ENCODE measurements around the gene SPTAN1. TPM values are rescaled to one million over a fixed set of nuclear protein-coding genes. Genes with fewer than 3 reads are reported as not detected.
"Not testable (repeated sequence)": the region's sequence is repeated elsewhere in the genome, so short reads cannot be mapped to it uniquely, and the experiment has no call there.

Gene SPTAN1
- total RNA-seq, 1 donor from 2014 or later, result 237 TPM

- peaks cover 18% of the 10 kb centered on the region for H3K4me1 Mint-ChIP-seq
- peak overlapping the region; percentile 99 for H3K27ac Mint-ChIP-seq
- ChIA-PET CTCF (no interaction called here), POLR2A (interaction anchor here (0.6 to 2.1 kb wide), 8 partner anchors 12 to 105 kb away, joined by 3 to 12 read pairs (median 4); partner anchors contain the start of gene ZDHHC12)
- intact Hi-C loops (cut with micrococcal nuclease), result loop anchor here (2.0 to 5.0 kb wide), 2 partner anchors 67 to 225 kb away; partner anchors contain the start of genes KYAT1, LRRC8A and ZDHHC12
- no peak overlapping the region for H3K4me3 Mint-ChIP-seq
- no peaks in the 10 kb centered on the region for H3K9me3 Mint-ChIP-seq
- H3K27me3 Mint-ChIP-seq, result no peaks in the 10 kb centered on the region
- peaks cover 2% of the 10 kb centered on the region for H3K36me3 Mint-ChIP-seq (ENCODE audit: low read depth)
- no peak for TF ChIP-seq CTCF (IDR thresholded peaks at IDR 0.05)
- ATAC-seq (ENCODE audit: low read depth) (no peak), DNase-seq (no peak)
Measured at GRCh38 chr9:128657796-128658195, 105.4 kb downstream of the SPTAN1 start.

- H3K27ac Mint-ChIP-seq; H3K4me3 Mint-ChIP-seq; DNase-seq; H3K4me1 Mint-ChIP-seq; H3K36me3 Mint-ChIP-seq (ENCODE audit: low read depth); H3K27me3 Mint-ChIP-seq; ATAC-seq (ENCODE audit: low read depth); H3K9me3 Mint-ChIP-seq; intact Hi-C loops (cut with micrococcal nuclease); CTCF ChIA-PET: not testable (repeated sequence)
- POLR2A ChIA-PET, result interaction anchor here (0.6 kb wide), 1 partner anchor 246 kb away, joined by 3 read pairs; the partner anchor contains the start of gene CERCAM
Measured at GRCh38 chr9:128666481-128666941, 114.1 kb downstream of the SPTAN1 start.

DNA sequence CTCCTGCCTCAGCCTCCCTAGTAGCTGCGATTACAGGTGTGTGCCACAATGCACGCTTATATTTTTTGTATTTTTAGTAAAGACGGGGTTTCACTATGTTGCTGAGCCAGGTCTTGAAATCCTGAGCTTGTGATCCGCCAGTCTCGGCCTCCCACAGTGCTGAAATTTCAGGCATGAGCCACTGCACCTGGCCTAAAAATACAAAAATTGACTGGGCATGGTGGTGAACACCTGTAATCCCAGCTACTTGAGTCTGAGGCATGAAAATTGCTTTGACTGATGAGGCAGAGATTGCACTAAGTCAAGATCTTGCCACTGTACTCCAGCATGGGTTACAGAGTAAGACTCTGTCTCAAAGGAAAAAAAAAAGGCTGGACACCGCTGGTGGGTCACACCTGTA is 117.4 kb downstream of the SPTAN1 start:
- TF ChIP-seq CTCF (IDR thresholded peaks at IDR 0.05), result no peak
- ChIA-PET CTCF (interaction anchor here (0.7 kb wide), 1 partner anchor 504 kb away, joined by 6 read pairs; no protein-coding TSS in a partner anchor), POLR2A (interaction anchor here (0.7 to 0.8 kb wide), 2 partner anchors 13 kb away, joined by 6 read pairs; partner anchors contain the start of gene DYNC2I2)
- DNase-seq (no peak), ATAC-seq (ENCODE audit: low read depth) (no peak)
- intact Hi-C loops (cut with micrococcal nuclease), result no loop called here
- Mint-ChIP-seq H3K27me3 (no peaks in the 10 kb centered on the region), H3K4me1 (no peaks in the 10 kb centered on the region), H3K27ac (no peak overlapping the region), H3K4me3 (no peak overlapping the region), H3K9me3 (no peaks in the 10 kb centered on the region), H3K36me3 (ENCODE audit: low read depth) (peaks cover 2% of the 10 kb centered on the region)

- no peak overlapping the region for H3K4me3 Mint-ChIP-seq
- ChIA-PET POLR2A (interaction anchor here (1.3 kb wide), 1 partner anchor 12 kb away, joined by 3 read pairs; no protein-coding TSS in a partner anchor), CTCF (no interaction called here)
- no peak overlapping the region for H3K27ac Mint-ChIP-seq
- intact Hi-C loops (cut with micrococcal nuclease), result no loop called here
- no peak for TF ChIP-seq CTCF (IDR thresholded peaks at IDR 0.05)
- H3K4me1 Mint-ChIP-seq, result peaks cover 2% of the 10 kb centered on the region
- H3K27me3 Mint-ChIP-seq, result no peaks in the 10 kb centered on the region
- peaks cover 22% of the 10 kb centered on the region for H3K36me3 Mint-ChIP-seq (ENCODE audit: low read depth)
- no peak for ATAC-seq (ENCODE audit: low read depth)
- DNase-seq, result no peak
- no peaks in the 10 kb centered on the region for H3K9me3 Mint-ChIP-seq
Measured at GRCh38 chr9:128675382-128675781, 123.0 kb downstream of the SPTAN1 start.

GRCh38 chr9:128677794-128678193 is 125.4 kb downstream of the SPTAN1 start:
- ATAC-seq (ENCODE audit: low read depth) (no peak), DNase-seq (no peak)
- ChIA-PET CTCF (interaction anchor here (1.0 kb wide), 1 partner anchor 251 kb away, joined by 6 read pairs; no protein-coding TSS in a partner anchor), POLR2A (interaction anchor here (1.1 kb wide), 1 partner anchor 152 kb away, joined by 7 read pairs; the partner anchor contains the start of gene SPOUT1)
- intact Hi-C loops (cut with micrococcal nuclease), result no loop called here
- Mint-ChIP-seq H3K36me3 (ENCODE audit: low read depth) (peaks cover 24% of the 10 kb centered on the region), H3K4me3 (no peak overlapping the region), H3K9me3 (no peaks in the 10 kb centered on the region), H3K27me3 (no peaks in the 10 kb centered on the region), H3K27ac (peak overlapping the region; percentile 42), H3K4me1 (peaks cover 15% of the 10 kb centered on the region)
- TF ChIP-seq CTCF (IDR thresholded peaks at IDR 0.05), result no peak

Other genes with a start within 250 kb of the SPTAN1 start
- 28.0 and 32.6 TPM in 2 replicates for gene TRUB2, start 230.1 kb upstream of the SPTAN1 start, total RNA-seq
- gene COQ4, start 229.7 kb upstream of the SPTAN1 start, total RNA-seq, result 36.2 and 45.6 TPM in 2 replicates
- 13.6 and 14.4 TPM in 2 replicates for gene SLC27A4, start 212.1 kb upstream of the SPTAN1 start, total RNA-seq
- 55.8 and 65.1 TPM in 2 replicates for gene URM1, start 181.2 kb upstream of the SPTAN1 start, total RNA-seq
- gene CERCAM, start 131.7 kb upstream of the SPTAN1 start, total RNA-seq, result 1.7 TPM in 2 replicates
- gene ODF2, start 96.6 kb upstream of the SPTAN1 start, total RNA-seq, result 41.2 and 45.7 TPM in 2 replicates
- gene GLE1, start 47.9 kb upstream of the SPTAN1 start, total RNA-seq, result 28.8 and 31.8 TPM in 2 replicates
- gene DYNC2I2, start 104.3 kb downstream of the SPTAN1 start, total RNA-seq, result 58.0 and 60.2 TPM in 2 replicates
- 762 and 801 TPM in 2 replicates for gene SET, start 136.6 kb downstream of the SPTAN1 start, total RNA-seq
- gene PKN3, start 149.9 kb downstream of the SPTAN1 start, total RNA-seq, result 16.9 and 17.4 TPM in 2 replicates
- 40.0 and 40.7 TPM in 2 replicates for gene ZDHHC12, start 171.5 kb downstream of the SPTAN1 start, total RNA-seq
- gene ZER1, start 219.3 kb downstream of the SPTAN1 start, total RNA-seq, result 24.0 and 26.0 TPM in 2 replicates
- gene TBC1D13, start 234.7 kb downstream of the SPTAN1 start, total RNA-seq, result 21.5 and 26.4 TPM in 2 replicates

All from activated B cell treated with CpG ODN at 0.5 μM for 24 hours (primary cell).